SK-N-MC (cell line): ENCODE data around the gene RASA1.

ENCODE experiments used
- EZH2 ChIP-seq: fragments of 200-600 bp; sonication (generic); IDR thresholded peaks from one replicate; pipeline ENCODE4 v1.6.1; 2017; ENCODE audit warnings: antibody characterized with exemption
- FOXP2 ChIP-seq: optimal IDR thresholded peaks from 2 replicates; pipeline ENCODE3; 2011; ENCODE audit warnings: mild to moderate bottlenecking, moderate library complexity; ENCODE audit not compliant: insufficient read depth; ENCODE audit errors: extremely low read length, control extremely low read depth
- POLR2AphosphoS5 ChIP-seq: IDR thresholded peaks from 2 replicates; pipeline ENCODE4 v1.6.1; 2012; ENCODE audit warnings: mild to moderate bottlenecking, low read depth, low read length, borderline replicate concordance

GRCh38 chr5:87300744-87301143 lies 33.1 kb downstream of the RASA1 start:
- TF ChIP-seq POLR2AphosphoS5, result no peak
- TF ChIP-seq EZH2, result no peak
- TF ChIP-seq FOXP2, result no peak
